ENCODE measurements around the gene CEMIP.

DNA sequence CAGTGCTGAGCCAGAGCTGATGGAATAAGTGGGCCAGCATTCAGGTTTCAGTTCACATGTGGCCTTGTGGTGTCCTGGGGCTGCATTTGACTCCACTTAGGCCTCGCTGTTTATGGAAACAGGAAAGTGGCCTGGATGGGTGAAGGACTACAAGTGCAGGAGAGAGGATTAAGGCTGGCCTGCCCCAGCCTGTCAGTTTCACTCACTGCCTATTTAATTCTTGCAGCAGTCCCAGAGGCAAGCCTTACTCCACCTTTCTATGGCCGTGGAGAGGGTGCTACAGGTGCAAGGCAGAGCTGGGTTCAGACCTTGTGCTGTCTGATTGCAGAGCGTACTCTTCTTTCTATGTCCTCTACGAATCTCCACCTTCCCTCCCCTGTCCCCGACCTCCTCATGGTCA lies 46.4 kb upstream of the CEMIP start:
- TF ChIP-seq EZH2phosphoT487 (IDR thresholded peaks at IDR 0.05; ENCODE audit: borderline replicate concordance, low read depth, low read length): no peak
- TF ChIP-seq, protein P1, sequence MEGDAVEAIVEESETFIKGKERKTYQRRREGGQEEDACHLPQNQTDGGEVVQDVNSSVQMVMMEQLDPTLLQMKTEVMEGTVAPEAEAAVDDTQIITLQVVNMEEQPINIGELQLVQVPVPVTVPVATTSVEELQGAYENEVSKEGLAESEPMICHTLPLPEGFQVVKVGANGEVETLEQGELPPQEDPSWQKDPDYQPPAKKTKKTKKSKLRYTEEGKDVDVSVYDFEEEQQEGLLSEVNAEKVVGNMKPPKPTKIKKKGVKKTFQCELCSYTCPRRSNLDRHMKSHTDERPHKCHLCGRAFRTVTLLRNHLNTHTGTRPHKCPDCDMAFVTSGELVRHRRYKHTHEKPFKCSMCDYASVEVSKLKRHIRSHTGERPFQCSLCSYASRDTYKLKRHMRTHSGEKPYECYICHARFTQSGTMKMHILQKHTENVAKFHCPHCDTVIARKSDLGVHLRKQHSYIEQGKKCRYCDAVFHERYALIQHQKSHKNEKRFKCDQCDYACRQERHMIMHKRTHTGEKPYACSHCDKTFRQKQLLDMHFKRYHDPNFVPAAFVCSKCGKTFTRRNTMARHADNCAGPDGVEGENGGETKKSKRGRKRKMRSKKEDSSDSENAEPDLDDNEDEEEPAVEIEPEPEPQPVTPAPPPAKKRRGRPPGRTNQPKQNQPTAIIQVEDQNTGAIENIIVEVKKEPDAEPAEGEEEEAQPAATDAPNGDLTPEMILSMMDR (conservative IDR thresholded peaks at IDR 0.05; ENCODE audit: low read length): no peak

Measured in OCI-LY7 (cell line).